Coronary artery (tissue), 2 donors: Measurements from ENCODE around the gene HDAC3.

Experiments
- DNase-seq: peaks from one replicate; pipeline ENCODE4 v3.0.0-alpha.2; 2017; ENCODE audit warnings: low spot score
- H3K27ac ChIP-seq, 2 donors: fragments of 200-600 bp; sonication (generic); one replicate each; pipeline ENCODE4 v1.5.1; 2016 to 2019
- H3K4me3 ChIP-seq: fragments of 200-600 bp; sonication (generic); 2 replicates; pipeline ENCODE4 v1.5.1; 2016; ENCODE audit warnings: mild to moderate bottlenecking, moderate library complexity
- CTCF ChIP-seq: fragments of 200-600 bp; sonication (generic); IDR thresholded peaks from one replicate; pipeline ENCODE4 v1.5.1; 2019; ENCODE audit warnings: antibody characterized with exemption

Gene HDAC3

DNA sequence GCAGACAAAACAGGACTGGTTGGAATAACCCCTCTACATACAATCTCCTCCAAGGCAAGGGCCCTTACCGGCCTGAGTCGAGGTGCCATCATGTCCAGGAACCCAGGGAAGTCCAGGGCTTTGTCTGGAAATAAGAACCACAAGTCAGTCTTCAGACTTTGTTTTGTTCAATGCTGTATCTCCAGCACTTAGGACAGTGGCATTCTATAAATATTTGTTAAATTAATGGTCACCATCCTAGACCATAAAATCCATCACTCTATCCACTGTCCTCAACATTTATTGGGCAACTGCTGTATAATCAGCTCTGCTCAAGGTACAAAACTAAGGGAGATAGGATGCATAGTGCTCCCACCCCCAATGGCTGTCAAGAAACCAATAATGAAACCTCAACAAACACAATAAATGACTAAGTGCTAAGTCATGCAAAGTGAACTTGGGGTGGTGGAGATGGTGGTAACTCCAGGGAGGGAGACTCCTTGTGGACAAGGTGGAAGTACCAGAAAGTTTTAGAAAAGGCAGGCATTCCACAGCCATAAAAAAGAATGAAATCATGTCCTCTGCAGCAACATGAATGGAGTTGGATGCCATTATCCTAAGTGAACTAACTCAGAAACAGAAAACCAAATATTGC, 5.1 kb upstream of the HDAC3 start:
- H3K4me3 ChIP-seq = no peak overlapping the region
- DNase-seq = peak; percentile 5
- no peak for TF ChIP-seq CTCF
- H3K27ac ChIP-seq = no peak overlapping the region

DNA sequence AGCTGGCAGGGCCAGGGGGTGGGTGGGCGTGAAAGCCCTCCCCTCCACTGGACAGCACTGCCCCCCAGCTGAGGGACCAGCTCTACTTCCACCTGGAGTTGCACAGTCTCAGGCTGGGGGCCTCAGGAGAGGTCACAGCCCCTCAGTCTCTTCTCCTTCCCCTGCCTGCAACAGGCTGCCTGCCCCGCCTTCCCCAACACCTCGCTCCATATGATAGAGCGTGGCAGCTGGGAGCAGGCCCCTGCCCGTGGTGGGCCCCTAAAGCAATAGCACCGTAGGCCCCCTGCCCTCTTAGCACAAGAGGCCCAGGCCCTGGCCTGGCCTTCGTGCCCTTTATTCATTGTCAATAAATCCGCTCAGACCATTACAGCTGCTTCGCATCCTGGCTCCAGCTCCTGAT, 4.0 kb upstream of the HDAC3 start:
- peak; percentile 46 for DNase-seq
- H3K4me3 ChIP-seq = no peak overlapping the region
- no peak for TF ChIP-seq CTCF
- H3K27ac ChIP-seq = no peak overlapping the region

DNA sequence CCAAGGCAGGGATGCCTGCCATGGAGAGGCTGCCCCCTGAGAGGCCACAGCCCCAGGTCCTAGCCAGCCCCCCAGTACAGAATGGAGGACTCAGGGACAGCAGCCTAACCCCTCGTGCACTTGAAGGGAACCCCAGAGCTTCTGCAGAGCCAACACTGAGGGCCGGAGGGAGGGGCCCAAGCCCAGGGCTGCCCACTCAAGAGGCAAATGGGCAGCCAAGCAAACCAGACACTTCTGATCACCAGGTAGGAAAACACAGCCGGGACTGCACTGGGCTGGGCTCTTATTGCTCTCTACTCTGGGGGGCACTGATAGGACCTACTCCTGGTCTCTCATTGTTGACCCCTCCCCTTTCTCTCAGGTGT, 3.4 kb upstream of the HDAC3 start:
- no peak overlapping the region for H3K27ac ChIP-seq
- no peak for TF ChIP-seq CTCF
- DNase-seq = no peak
- no peak overlapping the region for H3K4me3 ChIP-seq

GRCh38 chr5:141639357-141640050, 2.9 kb upstream of the HDAC3 start:
- TF ChIP-seq CTCF = no peak
- Histone ChIP-seq H3K27ac (no peak overlapping the region), H3K4me3 (no peak overlapping the region)
- DNase-seq = peak; percentile 71

DNA sequence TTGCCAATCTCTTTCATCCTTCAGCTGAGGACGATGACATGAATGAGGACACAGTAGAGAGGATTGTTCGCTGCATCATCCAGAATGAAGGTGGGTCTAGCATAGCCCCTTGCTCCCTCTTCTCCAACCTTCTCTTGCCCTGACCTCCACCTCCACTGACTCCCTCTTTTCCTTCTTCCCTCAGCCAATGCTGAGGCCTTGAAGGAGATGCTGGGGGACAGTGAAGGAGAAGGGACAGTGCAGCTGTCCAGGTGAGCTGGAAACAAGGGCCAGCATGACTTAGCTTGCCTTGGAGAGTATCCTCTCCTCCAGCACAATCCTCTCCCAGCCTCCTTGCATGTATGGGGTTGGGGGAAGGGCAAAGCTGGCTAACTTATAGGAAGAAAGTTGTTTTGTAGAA, 2.1 kb upstream of the HDAC3 start:
- Histone ChIP-seq H3K27ac (no peak overlapping the region), H3K4me3 (no peak overlapping the region)
- TF ChIP-seq CTCF = no peak
- peak; percentile 65 for DNase-seq

- no peak for TF ChIP-seq CTCF
- H3K27ac ChIP-seq = no peak overlapping the region
- no peak for DNase-seq
- H3K4me3 ChIP-seq = peak overlapping the region; percentile 86
Observed at GRCh38 chr5:141637767-141638419, 1.2 kb upstream of the HDAC3 start.
